Panc1 (cell line): Measurements from ENCODE around the gene LIM2. TPM values are rescaled to one million over a fixed set of nuclear protein-coding genes. Genes with fewer than 3 reads are reported as not detected.
"Not testable (repeated sequence)": the region's sequence is repeated elsewhere in the genome, so short reads cannot be mapped to it uniquely, and the experiment has no call there.

Experiments used
- ATAC-seq: fragments of 200-7000 bp; cut with Tn5 transposase; 2 replicates; pipeline ENCODE4 v1.9.1; 2020; ENCODE audit warnings: mild to moderate bottlenecking, moderate library complexity
- BruUV-seq: library from RNA; stranded (reverse); fragments of 400-500 nt; replicated peaks from 2 replicates; lab custom pipeline; 2021; lab: Mats Ljungman, UMichigan
- CTCF ChIA-PET: fragments of 300-600 bp; sonication (Branson Sonifier 250); formaldehyde crosslinking; loops from one replicate; lab custom pipeline; 2022; ENCODE audit warnings: antibody characterized with exemption; lab: Charles Lee
- POLR2A ChIA-PET: fragments of 300-600 bp; sonication (Branson Sonifier 250); formaldehyde crosslinking; loops from one replicate; lab custom pipeline; 2022; ENCODE audit warnings: antibody characterized with exemption; lab: Charles Lee
- DNase-seq: peaks from one replicate; pipeline ENCODE4 v3.0.0-alpha.2; 2010; ENCODE audit warnings: low read depth, low spot score
- H3K27ac ChIP-seq: 2 replicates; pipeline ENCODE4 v1.5.1; 2011; ENCODE audit warnings: mild to moderate bottlenecking, low read length, inconsistent platforms
- H3K27me3 ChIP-seq: fragments of 200-500 bp; sonication (Bioruptor generic); 2 replicates; pipeline ENCODE4 v1.6.0; 2014; ENCODE audit warnings: low read length, inconsistent platforms; ENCODE audit not compliant: control insufficient read depth, insufficient read depth
- H3K36me3 ChIP-seq: fragments of 200-500 bp; sonication (Bioruptor generic); 2 replicates; pipeline ENCODE4 v1.5.1; 2014; ENCODE audit warnings: inconsistent platforms, mild to moderate bottlenecking, low read length, moderate library complexity; ENCODE audit not compliant: control insufficient read depth, insufficient read depth
- H3K4me1 ChIP-seq: 2 replicates; pipeline ENCODE4 v1.5.1; 2011; ENCODE audit warnings: inconsistent platforms, mild to moderate bottlenecking, low read length, moderate library complexity; ENCODE audit not compliant: control insufficient read depth, insufficient read depth
- H3K4me3 ChIP-seq, 2 experiments: 2 replicates each; pipeline ENCODE4 v1.5.1; 2011 to 2012; ENCODE audit warnings: low read depth in 2 of 2, low read length in 2 of 2, mild to moderate bottlenecking in 2 of 2, inconsistent platforms in 1 of 2, moderate library complexity in 1 of 2
- H3K9me3 ChIP-seq: fragments of 200-500 bp; sonication (Bioruptor generic); 2 replicates; pipeline ENCODE4 v1.5.1; 2014; ENCODE audit warnings: low read depth, mild to moderate bottlenecking, inconsistent platforms, low read length, moderate library complexity; ENCODE audit not compliant: control insufficient read depth, insufficient read depth
- POLR2AphosphoS5 ChIP-seq: IDR thresholded peaks from 2 replicates; pipeline ENCODE4 v1.6.1; 2012; ENCODE audit warnings: mild to moderate bottlenecking, low read depth, low read length, moderate library complexity
- SIN3A ChIP-seq: IDR thresholded peaks from 2 replicates; pipeline ENCODE4 v1.6.1; 2012; ENCODE audit warnings: low read depth, mild to moderate bottlenecking, low read length, moderate library complexity, borderline replicate concordance; ENCODE audit not compliant: insufficient read depth
- TCF7L2 ChIP-seq: IDR thresholded peaks from 2 replicates; pipeline ENCODE4 v1.6.1; 2011; ENCODE audit warnings: mild to moderate bottlenecking, low read depth, low read length, inconsistent platforms
- in situ Hi-C: cut with HindIII; loops from 2 replicates; pipeline ENCODE4 v1.10.0; 2016; ENCODE audit warnings: low sequenced_read_pairs, low pct_unique_long_range_greater_than_20kb
- intact Hi-C: fragments of 100-400 bp; cut with micrococcal nuclease; formaldehyde crosslinking; loops from one replicate; pipeline ENCODE4 v1.10.0; 2022; ENCODE audit not compliant: unreplicated experiment
- total RNA-seq: library from RNA; stranded (reverse); gene quantifications from one replicate; pipeline ENCODE4 v1.2.1, GENCODE V29; 2021; ENCODE audit not compliant: unreplicated experiment
- TF ChIP-seq, protein P1 (sequence below), 2 experiments: IDR thresholded peaks; 2 replicates each; pipeline ENCODE4 v1.6.1; 2011 to 2012; ENCODE audit warnings: low read depth in 2 of 2, control low read depth in 1 of 2, low read length in 1 of 2, mild to moderate bottlenecking in 1 of 2, moderate library complexity in 1 of 2; ENCODE audit not compliant: insufficient read depth in 1 of 2
- TF ChIP-seq, protein P2 (sequence below): fragments of 450-650 bp; IDR thresholded peaks from 2 replicates; pipeline ENCODE4 v1.5.1; 2017; ENCODE audit warnings: mild to moderate bottlenecking

The LIM2 gene
- total RNA-seq, 1 experiment from 2014 or later, result not detected

DNA sequence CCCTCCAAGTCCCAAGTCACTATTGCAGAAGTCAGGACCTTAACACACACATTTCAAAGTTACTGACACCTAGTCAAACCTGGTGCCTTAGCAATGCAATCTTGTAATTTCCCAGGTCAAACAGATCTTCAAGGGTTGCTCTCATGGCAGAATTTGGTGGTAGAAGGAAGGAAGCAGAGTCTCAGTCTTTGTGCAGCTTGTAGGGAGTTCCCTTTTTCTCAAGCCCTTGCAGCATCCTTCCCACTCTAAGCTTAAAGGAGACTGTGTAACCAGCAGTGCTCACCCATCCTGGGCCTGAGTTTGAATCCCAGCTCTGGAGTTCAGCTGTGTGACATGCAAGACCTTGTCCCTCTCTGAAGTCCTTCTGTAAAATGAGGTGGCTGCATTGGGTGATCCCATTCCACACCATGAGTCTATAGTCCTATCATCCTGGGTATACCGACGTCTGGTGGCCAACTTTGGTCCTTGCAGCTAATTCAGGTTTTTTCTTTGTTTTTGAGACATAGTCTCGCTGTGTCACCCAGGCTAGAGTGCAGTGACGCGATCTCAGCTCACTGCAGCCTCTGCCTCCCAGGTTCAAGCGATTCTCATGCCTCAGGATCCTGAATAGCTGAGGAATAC, 19.8 kb upstream of the LIM2 start:
- intact Hi-C loops, result loop anchor here (5.0 kb wide), 1 partner anchor 70 kb away; no protein-coding TSS in a partner anchor
- no peak for DNase-seq
- in situ Hi-C loops, result no loop called here

DNA sequence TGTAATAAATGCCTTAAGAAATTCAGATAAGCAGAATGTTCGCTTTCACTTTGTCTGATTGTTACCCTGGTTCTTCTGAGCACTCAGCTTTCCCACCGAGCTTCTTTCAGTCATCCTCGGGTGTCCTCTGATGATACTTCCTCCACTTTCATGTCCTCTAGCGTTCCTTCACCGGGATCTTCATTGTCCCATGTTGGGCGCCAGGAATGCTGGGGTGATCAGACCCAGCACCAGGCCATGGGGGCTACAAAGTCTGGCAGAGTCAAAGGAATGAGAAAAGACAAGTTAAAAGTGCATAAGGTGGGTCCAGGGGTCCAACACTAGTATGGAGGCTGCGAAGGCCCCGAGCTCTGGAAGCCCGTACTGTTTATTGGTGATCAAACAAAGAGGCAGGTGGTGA, 14.3 kb upstream of the LIM2 start:
- in situ Hi-C loops, result no loop called here
- Histone ChIP-seq H3K9me3 (no peaks in the 10 kb centered on the region), H3K27ac (no peak overlapping the region), H3K4me1 (no peaks in the 10 kb centered on the region), H3K27me3 (no peaks in the 10 kb centered on the region), H3K36me3 (no peaks in the 10 kb centered on the region; the same call in 1 of the 2 replicates), H3K4me3 (no peak overlapping the region)
- DNase-seq, result no peak
- POLR2A ChIA-PET, result no interaction called here
- ATAC-seq, result no peak
- intact Hi-C loops, result no loop called here
- TF ChIP-seq POLR2AphosphoS5 (no peak), SIN3A (no peak), TCF7L2 (no peak)
- TF ChIP-seq, protein P1, sequence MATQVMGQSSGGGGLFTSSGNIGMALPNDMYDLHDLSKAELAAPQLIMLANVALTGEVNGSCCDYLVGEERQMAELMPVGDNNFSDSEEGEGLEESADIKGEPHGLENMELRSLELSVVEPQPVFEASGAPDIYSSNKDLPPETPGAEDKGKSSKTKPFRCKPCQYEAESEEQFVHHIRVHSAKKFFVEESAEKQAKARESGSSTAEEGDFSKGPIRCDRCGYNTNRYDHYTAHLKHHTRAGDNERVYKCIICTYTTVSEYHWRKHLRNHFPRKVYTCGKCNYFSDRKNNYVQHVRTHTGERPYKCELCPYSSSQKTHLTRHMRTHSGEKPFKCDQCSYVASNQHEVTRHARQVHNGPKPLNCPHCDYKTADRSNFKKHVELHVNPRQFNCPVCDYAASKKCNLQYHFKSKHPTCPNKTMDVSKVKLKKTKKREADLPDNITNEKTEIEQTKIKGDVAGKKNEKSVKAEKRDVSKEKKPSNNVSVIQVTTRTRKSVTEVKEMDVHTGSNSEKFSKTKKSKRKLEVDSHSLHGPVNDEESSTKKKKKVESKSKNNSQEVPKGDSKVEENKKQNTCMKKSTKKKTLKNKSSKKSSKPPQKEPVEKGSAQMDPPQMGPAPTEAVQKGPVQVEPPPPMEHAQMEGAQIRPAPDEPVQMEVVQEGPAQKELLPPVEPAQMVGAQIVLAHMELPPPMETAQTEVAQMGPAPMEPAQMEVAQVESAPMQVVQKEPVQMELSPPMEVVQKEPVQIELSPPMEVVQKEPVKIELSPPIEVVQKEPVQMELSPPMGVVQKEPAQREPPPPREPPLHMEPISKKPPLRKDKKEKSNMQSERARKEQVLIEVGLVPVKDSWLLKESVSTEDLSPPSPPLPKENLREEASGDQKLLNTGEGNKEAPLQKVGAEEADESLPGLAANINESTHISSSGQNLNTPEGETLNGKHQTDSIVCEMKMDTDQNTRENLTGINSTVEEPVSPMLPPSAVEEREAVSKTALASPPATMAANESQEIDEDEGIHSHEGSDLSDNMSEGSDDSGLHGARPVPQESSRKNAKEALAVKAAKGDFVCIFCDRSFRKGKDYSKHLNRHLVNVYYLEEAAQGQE (IDR thresholded peaks at IDR 0.05; ENCODE audit: insufficient read depth in 1 of 2, low read depth in 2 of 2, low read length in 1 of 2), result no peak
- TF ChIP-seq, protein P2, sequence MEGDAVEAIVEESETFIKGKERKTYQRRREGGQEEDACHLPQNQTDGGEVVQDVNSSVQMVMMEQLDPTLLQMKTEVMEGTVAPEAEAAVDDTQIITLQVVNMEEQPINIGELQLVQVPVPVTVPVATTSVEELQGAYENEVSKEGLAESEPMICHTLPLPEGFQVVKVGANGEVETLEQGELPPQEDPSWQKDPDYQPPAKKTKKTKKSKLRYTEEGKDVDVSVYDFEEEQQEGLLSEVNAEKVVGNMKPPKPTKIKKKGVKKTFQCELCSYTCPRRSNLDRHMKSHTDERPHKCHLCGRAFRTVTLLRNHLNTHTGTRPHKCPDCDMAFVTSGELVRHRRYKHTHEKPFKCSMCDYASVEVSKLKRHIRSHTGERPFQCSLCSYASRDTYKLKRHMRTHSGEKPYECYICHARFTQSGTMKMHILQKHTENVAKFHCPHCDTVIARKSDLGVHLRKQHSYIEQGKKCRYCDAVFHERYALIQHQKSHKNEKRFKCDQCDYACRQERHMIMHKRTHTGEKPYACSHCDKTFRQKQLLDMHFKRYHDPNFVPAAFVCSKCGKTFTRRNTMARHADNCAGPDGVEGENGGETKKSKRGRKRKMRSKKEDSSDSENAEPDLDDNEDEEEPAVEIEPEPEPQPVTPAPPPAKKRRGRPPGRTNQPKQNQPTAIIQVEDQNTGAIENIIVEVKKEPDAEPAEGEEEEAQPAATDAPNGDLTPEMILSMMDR, result no peak
- CTCF ChIA-PET, result no interaction called here
- BruUV-seq, result no TSS peak

More for the DNA sequence above, 19.8 kb upstream of the LIM2 start:
- no peaks in the 10 kb centered on the region for H3K9me3 ChIP-seq
- ChIA-PET POLR2A (no interaction called here), CTCF (no interaction called here)
- ATAC-seq, result peak; percentile 68
- H3K27ac ChIP-seq, result no peak overlapping the region
- H3K36me3 ChIP-seq, result no peaks in the 10 kb centered on the region
- BruUV-seq, result no TSS peak
- no peaks in the 10 kb centered on the region; the same call in 1 of the 2 replicates for H3K4me1 ChIP-seq
- no peaks in the 10 kb centered on the region for H3K27me3 ChIP-seq
- H3K4me3 ChIP-seq, result no peak overlapping the region
- TF ChIP-seq, protein P2, result peak; percentile 72
- TF ChIP-seq POLR2AphosphoS5, result no peak

DNA sequence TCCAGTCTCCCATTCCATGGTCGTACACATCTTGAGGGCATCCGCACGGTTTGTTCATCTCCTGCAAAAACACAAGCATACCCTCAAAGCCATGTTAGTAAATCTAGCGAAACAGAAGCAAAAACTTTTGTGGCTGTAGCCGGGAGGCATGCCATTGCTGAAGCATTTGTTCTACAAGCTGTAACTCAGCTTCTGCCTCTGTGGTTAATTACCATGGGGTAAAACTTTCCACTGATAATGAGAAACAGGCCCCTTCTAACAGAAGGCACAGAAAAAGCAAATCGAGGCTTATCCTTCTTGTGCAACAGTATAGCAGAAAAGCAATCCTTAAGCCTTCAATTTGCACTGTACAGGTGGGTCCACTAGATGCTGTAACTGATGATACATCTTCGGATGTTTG, 12.2 kb upstream of the LIM2 start:
- CTCF ChIA-PET, ATAC-seq, DNase-seq, H3K4me1 ChIP-seq, H3K27me3 ChIP-seq, H3K27ac ChIP-seq, BruUV-seq, in situ Hi-C loops, H3K36me3 ChIP-seq, H3K4me3 ChIP-seq, POLR2A ChIA-PET, intact Hi-C loops, H3K9me3 ChIP-seq: not testable (repeated sequence)
